GM21390 (cell line): ENCODE results near the gene ITSN1.
A peak's percentile ranks its signal among the peaks of the same experiment; 100 is the strongest.
"Not testable (repeated sequence)": the region's sequence is repeated elsewhere in the genome, so short reads cannot be mapped to it uniquely, and the experiment has no call there.

ENCODE experiments used
- ATAC-seq: cut with Tn5 transposase; IDR thresholded peaks from one replicate; pipeline ENCODE4 v1.9.1; 2021; ENCODE audit not compliant: unreplicated experiment

The ITSN1 gene

GRCh38 chr21:33642027-33642895 lies at the start of gene ITSN1:
TSS of gene ITSN1 (plus strand) at chr21:33642501. CDS start at chr21:33718829, 76,328 bp downstream.
- ATAC-seq: peak; percentile 80

DNA sequence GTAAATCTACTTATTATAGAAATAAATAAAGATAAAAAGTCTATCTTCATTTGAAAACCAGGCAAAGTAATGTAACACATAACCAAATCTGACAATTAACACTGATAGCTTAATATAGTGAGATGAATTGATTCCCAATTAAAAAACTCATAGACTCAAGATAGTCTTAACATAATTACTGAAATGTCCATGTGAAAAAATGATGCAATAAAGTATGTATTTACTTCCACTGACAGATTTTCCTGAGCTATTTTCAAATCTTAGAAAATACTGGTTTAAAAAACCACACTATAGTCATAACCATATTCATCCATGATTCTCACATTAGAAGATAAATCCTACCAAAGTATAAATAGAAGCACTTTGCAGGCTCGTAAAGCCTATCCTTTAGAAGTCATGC lies 44.2 kb upstream of the ITSN1 start:
- ATAC-seq: no peak

GRCh38 chr21:33608559-33608958 lies 33.7 kb upstream of the ITSN1 start:
- no peak for ATAC-seq

DNA sequence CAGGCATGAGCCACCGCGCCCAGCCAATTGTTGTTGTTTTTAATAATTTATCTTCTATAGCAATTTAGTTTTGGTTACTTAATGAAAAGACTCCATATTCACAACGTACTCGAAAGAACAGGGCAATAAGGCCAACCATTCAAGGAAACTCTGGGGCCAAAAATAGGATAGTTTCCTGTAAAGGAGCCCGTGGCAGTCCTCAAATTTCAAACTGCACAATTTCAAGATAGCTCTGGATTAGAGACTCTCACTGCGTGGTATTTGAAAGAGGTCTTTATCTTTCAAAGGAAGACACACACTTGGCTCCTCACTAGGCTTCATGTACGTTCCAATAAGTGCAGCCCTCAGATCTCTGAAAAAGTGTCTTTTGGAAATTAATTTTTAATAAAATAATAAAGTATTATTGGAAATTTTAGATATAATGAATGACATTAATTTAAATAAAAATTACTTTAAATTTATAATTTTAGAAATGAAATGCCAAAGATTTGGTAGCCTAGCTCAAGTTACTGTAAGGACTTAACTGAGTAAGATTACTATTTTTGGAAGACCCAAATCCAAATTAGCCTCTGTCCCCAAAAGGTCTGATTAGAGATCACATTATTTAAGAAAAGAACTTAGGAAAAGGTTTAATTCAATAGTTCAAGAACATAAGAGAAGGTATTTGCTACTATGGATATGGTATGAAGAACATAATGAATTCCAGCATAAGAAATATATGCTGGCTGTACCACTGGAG lies 31.1 kb upstream of the ITSN1 start:
- no peak for ATAC-seq

DNA sequence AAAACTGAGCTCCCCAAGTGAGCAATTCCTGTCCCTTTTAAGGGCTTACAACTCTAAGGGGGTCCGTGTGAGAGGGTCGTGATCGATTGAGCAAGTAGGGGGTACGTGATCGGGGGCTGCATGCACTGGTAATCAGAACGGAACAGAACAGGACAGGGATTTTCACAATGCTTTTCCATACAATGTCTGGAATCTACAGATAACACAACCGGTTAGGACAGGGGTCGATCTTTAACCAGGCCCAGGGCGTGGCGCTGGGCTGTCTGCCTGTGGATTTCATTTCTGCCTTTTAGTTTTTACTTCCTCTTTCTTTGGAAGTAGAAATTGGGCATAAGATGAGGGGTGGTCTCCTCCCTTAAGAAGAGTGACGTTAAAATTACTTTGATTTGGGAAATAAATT lies 24.7 kb upstream of the ITSN1 start:
- ATAC-seq: not testable (repeated sequence)

DNA sequence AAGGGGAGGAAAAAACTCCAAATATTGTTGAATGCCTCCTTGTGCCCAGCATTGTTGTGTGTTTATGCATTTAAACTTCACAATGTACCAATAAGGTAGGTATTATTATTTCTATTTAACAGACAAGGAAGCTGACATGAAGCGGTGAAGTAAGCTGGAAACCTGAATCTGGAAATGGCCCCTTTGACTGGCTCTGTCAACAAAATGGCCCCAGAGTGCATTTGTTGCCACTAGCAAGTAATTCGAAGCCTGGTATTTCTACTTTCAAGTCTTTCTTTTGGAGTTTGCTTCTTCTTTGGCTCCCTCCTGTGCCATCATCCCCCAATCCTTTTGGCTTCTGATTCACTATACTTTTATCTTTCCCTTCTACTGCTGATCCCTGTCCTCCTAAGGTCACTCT lies 23.9 kb upstream of the ITSN1 start:
- ATAC-seq: no peak

DNA sequence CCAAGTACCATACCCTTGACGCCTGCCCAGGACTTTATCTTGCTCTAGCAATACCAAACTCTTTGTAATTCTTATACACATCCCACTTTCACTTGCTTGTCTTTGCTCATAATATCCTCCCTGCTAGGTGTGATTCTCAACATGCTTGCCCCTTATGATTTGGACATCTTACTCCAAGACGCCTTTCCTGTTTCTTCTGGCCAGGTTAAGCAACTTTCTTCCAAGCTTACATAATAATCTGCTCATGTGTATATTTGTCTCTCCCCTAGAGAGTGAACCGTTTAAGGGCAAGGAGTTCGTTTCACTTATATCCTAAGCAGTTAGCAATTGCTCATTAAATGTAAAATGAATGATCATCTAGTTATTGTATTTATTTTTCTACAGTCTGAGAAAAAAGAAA lies 22.6 kb upstream of the ITSN1 start:
- no peak for ATAC-seq

DNA sequence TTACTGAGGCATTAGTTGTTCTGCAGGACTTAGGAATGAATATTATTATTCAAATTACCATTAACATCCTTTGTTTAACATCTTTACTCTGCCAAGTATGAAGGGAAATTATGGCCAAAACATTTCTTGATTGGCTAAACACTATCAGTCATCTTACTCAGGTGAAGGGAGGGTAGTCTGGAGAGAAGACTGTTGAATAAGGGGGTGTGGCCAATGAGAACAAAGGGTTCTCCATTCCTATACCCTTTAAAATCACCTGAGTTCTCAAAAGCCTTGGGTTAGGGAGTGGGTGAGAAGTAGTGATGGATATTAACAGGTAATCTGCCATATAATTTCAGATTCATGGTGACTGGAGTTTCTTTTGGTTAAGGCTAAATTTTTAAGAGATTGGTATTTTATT lies 20.0 kb upstream of the ITSN1 start:
- ATAC-seq: no peak

GRCh38 chr21:33626151-33626550 lies 16.1 kb upstream of the ITSN1 start:
- ATAC-seq: not testable (repeated sequence)

DNA sequence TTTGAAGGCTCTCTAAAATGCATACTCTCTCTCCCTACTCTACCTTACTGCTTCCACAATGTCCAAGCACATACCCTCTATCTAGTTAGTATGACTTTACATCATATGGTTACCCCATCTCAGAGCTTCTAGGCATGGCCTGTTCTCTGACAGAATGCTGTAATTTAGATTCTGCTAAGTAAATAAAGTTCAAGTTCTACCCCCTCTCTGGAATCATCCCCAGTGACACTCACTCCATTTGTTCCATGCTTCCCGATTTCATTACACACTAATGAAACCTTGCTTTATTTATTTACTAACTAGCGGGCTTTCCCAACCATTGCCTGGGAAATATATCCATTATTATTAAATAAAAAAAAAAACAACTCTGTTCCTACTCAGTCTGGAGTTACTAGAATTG lies 8.0 kb upstream of the ITSN1 start:
- no peak for ATAC-seq

GRCh38 chr21:33640697-33641351 lies 1.5 kb upstream of the ITSN1 start:
- no peak for ATAC-seq

DNA sequence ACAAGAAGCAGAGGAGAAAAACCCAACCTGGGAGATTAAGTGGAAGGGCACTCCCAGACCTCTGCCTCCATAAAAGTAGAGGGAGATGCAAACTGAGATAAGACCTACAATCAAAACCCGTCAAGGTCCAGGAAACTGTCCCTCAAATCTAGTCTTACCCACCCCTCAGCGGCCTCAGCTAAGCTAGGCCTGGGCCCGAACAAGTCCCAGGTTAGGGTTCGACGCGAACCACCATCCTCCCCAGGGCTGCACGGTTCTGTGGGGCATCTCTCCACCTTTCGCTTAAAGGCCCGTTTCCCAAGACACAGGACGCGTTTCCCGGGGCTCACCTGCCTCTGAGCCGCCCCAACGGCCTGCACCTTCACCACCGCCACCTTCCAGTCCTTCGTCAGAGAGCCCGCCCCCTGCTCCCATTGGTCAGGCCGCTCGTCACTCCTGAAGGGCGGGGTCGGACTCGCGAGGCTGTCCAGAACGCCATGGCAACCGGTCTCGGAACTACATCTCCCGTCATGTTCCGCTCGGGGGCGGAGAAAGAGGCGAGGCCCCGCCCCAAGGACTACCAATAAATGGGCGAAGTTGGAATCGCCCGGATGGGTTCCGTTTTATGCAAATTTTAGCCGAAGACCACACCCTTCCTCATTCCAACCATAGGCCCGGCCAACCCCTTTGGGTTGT lies 812 bp upstream of the ITSN1 start, which contains the start of gene CRYZL1:
TSS of gene CRYZL1 (minus strand) at position 390 of the 675 bp plus-strand sequence. CDS start 10,190 bp downstream, outside the sequence.
- peak; percentile 81 for ATAC-seq

DNA sequence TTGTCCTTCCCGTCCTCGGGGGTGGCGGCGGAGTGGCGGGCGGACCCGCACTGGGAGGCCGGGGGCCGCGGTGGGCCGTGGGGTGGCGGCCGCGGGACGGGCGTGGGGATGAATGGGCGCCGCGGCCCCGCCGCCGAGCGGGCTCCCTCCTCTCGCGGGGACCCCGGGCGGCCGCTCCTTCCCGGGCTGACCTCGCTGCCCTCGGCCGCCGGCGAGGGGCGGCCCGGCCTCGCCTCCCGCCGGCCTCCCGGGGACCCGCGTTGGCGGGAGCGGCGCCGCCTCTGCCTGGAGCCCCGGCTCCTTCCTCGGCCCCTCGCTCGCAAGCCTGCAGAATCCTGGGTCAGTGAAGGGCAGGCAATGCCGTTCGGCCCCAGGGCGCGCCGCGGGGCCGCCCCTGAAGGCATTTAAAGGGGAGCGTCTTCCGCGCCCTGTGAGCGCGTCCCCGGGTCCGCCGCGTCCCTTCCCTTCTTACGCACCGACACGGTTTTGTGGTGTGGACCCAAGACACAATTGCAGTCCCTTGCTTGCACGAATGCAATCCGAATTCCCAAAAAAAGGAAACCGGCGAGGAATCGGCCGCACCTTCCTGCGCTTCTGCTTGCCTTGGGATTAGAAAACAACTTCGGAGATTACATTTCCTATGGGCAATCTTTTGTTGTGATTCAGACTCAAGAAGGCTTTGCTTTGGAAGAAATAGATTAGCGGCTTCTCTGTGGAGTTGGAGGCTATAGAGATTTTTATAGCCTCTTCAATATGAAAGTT lies 776 bp downstream of the ITSN1 start:
- ATAC-seq: no peak

GRCh38 chr21:33643658-33644311 lies 1.5 kb downstream of the ITSN1 start:
- no peak for ATAC-seq

DNA sequence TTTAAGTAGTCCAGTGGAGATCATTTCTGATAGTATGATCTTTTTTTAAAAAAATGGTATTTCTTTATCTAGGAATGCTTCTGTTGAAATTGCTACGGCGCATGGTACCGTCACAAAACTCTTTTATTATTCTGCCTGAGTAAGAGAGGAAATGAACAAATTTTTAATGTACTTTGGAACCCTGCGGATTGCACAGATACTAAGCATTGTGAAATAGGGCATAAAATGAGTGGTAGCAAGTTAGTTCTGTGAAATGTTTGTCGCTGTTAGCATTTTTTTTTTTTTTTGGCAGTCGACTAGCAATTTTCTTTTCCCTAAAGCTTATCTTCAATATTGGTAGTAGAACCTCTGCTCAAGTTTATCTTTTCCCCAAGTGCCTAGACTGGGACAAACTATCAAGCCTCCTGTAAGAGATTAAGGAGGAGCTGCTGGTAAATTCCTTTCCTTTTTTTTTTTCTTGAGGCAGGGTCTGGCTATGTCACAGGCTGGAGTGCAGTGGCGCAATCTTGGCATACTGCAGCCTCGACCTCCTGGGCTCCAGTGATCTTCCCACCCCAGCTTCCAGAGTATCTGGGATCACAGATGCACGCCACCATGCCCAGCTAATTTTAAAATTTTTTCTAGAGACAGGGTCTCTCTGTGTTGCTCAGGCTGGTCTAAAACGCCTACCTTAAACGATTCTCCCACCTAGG lies 2.2 kb downstream of the ITSN1 start:
- no peak for ATAC-seq

DNA sequence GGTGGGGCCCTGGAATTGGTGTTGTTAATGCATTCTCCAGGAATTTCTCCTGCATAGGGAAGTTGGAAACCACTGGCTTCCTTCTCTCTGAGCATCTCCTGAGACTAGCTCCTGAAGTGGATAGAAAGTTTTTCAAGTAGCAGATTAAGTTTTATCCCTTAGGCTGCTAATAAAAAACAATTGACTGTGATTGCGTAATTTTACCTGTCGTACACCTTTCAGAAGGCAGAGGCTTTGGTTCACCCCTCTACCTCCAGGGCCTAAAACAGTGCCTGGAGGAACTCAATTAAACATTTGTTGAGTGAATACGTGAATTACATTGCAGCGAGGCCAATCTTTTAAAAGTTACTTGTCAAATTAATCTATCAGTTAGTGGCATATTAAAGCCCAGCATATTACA lies 3.4 kb downstream of the ITSN1 start:
- no peak for ATAC-seq

DNA sequence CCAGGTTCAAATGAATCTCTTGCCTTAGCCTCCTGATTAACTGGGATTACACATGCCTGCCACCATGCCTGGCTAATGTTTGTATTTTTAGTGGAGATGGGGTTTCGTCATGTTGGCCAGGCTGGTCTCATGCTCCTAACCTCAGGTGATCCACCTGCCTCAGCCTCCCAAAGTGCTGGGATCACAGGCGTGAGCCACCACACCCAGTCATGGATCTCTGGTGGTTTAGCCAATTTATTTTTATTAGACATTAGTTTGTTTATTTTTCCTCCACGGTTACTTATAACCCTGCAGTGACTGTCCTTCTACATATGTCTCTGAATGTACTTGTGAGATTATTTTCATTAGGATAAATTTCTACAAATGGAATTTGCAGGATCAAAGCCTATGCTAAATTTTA lies 5.3 kb downstream of the ITSN1 start:
- no peak for ATAC-seq

- no peak for ATAC-seq
These were observed 6.3 kb downstream of the ITSN1 start for GRCh38 chr21:33648555-33648954.

DNA sequence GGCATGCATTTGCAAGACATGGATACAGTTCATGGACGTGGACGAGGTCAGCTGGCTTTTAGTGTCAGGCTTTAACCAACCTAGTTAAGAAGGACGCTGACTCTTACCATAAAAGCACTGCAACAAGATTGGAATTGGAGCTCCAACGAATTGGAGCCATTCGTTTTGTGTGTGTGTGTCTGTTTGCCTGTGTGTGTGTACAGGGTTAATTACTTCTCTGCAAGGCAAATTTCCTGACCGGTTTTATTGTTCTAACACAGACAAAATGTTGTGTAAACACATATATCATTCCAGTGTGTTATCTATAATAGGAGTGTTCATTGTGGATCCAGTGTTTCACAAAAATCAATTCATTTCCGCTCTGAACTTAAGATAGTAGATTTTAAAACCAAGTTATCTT lies 7.9 kb downstream of the ITSN1 start:
- no peak for ATAC-seq
